SK-N-SH (cell line): ENCODE measurements around the gene LPIN1.

ENCODE experiments used
- IRF3 ChIP-seq: fragments of 150-350 bp; IDR thresholded peaks from 2 replicates; pipeline ENCODE4 v1.6.1; 2016; ENCODE audit warnings: mild to moderate bottlenecking, low read depth, low read length
- RAD21 ChIP-seq: IDR thresholded peaks from 2 replicates; pipeline ENCODE4 v1.6.1; 2012; ENCODE audit warnings: mild to moderate bottlenecking, low read length
- TF ChIP-seq, protein P1 (sequence below): IDR thresholded peaks from 2 replicates; pipeline ENCODE4 v1.6.1; 2012; ENCODE audit warnings: mild to moderate bottlenecking, low read depth, low read length, moderate library complexity
- TF ChIP-seq, protein P2 (sequence below): fragments of 200-600 bp; sonication (generic); IDR thresholded peaks from 2 replicates; pipeline ENCODE4 v1.6.1; 2017; ENCODE audit warnings: antibody characterized with exemption, mild to moderate bottlenecking, moderate library complexity

GRCh38 chr2:11870584-11870983 lies 124.2 kb downstream of the LPIN1 start:
- TF ChIP-seq RAD21 = no peak
- TF ChIP-seq, protein P1, sequence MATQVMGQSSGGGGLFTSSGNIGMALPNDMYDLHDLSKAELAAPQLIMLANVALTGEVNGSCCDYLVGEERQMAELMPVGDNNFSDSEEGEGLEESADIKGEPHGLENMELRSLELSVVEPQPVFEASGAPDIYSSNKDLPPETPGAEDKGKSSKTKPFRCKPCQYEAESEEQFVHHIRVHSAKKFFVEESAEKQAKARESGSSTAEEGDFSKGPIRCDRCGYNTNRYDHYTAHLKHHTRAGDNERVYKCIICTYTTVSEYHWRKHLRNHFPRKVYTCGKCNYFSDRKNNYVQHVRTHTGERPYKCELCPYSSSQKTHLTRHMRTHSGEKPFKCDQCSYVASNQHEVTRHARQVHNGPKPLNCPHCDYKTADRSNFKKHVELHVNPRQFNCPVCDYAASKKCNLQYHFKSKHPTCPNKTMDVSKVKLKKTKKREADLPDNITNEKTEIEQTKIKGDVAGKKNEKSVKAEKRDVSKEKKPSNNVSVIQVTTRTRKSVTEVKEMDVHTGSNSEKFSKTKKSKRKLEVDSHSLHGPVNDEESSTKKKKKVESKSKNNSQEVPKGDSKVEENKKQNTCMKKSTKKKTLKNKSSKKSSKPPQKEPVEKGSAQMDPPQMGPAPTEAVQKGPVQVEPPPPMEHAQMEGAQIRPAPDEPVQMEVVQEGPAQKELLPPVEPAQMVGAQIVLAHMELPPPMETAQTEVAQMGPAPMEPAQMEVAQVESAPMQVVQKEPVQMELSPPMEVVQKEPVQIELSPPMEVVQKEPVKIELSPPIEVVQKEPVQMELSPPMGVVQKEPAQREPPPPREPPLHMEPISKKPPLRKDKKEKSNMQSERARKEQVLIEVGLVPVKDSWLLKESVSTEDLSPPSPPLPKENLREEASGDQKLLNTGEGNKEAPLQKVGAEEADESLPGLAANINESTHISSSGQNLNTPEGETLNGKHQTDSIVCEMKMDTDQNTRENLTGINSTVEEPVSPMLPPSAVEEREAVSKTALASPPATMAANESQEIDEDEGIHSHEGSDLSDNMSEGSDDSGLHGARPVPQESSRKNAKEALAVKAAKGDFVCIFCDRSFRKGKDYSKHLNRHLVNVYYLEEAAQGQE = no peak
- TF ChIP-seq, protein P2, sequence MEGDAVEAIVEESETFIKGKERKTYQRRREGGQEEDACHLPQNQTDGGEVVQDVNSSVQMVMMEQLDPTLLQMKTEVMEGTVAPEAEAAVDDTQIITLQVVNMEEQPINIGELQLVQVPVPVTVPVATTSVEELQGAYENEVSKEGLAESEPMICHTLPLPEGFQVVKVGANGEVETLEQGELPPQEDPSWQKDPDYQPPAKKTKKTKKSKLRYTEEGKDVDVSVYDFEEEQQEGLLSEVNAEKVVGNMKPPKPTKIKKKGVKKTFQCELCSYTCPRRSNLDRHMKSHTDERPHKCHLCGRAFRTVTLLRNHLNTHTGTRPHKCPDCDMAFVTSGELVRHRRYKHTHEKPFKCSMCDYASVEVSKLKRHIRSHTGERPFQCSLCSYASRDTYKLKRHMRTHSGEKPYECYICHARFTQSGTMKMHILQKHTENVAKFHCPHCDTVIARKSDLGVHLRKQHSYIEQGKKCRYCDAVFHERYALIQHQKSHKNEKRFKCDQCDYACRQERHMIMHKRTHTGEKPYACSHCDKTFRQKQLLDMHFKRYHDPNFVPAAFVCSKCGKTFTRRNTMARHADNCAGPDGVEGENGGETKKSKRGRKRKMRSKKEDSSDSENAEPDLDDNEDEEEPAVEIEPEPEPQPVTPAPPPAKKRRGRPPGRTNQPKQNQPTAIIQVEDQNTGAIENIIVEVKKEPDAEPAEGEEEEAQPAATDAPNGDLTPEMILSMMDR = no peak
- TF ChIP-seq IRF3 = no peak
